ENCODE measurements around the gene HDGF. TPM values are rescaled to one million over a fixed set of nuclear protein-coding genes. Genes with fewer than 3 reads are reported as not detected.

HDGF gene
- total RNA-seq, 6 donors from 2014 or later, result 129 to 231 (median 182) TPM

GRCh38 chr1:156746728-156747631 is 4.5 kb downstream of the HDGF start:
- WGBS, 2 donors, result 0 to 7% methylated on average over 11 to 16 of the region's 29 CpGs
- no peaks in the 10 kb centered on the region for H3K27me3 ChIP-seq
- ATAC-seq (ENCODE audit: low FRiP score in 2 of 2) (peak; percentile 79 to 83), DNase-seq (peak; percentile 89 to 96)
- no peaks in the 10 kb centered on the region for H3K9me3 ChIP-seq
- H3K4me3 ChIP-seq, result peak overlapping the region; percentile 38 to 93 (median 64)
- peak; percentile 67 to 73 for TF ChIP-seq POLR2AphosphoS5 (IDR thresholded peaks at IDR 0.05)
- peak in 2 of 4 donors; percentile 30 to 42 for TF ChIP-seq POLR2A (IDR thresholded peaks at IDR 0.05)
- TF ChIP-seq EP300 (IDR thresholded peaks at IDR 0.05), result peak in 1 of 4 donors; percentile 23
- peak in 1 of 6 experiments; percentile 17 for TF ChIP-seq CTCF (IDR thresholded peaks at IDR 0.05)
- H3K36me3 ChIP-seq, result peaks cover 10 to 34% (median 27%) of the 10 kb centered on the region in 4 donors
- peak overlapping the region; percentile 96 to 99 (median 98) for H3K27ac ChIP-seq
- H3K4me1 ChIP-seq, result peaks cover 42 to 64% (median 54%) of the 10 kb centered on the region in 4 donors

- TF ChIP-seq CTCF (IDR thresholded peaks at IDR 0.05), result no peak
- no peak for TF ChIP-seq POLR2AphosphoS5 (IDR thresholded peaks at IDR 0.05)
- TF ChIP-seq EP300 (IDR thresholded peaks at IDR 0.05), result no peak
- no peak for TF ChIP-seq POLR2A (IDR thresholded peaks at IDR 0.05)
- Histone ChIP-seq H3K4me3 (peak overlapping the region in 3 of 4 donors; percentile 45 to 93 (median 84)), H3K27me3 (no peaks in the 10 kb centered on the region), H3K27ac (peak overlapping the region; percentile 96 to 99 (median 98)), H3K4me1 (peaks cover 46 to 70% (median 59%) of the 10 kb centered on the region in 4 donors), H3K9me3 (no peaks in the 10 kb centered on the region), H3K36me3 (peaks cover 10 to 35% (median 27%) of the 10 kb centered on the region in 4 donors)
- WGBS, 2 donors, result 55 to 69% methylated on average over 7 to 9 of the region's 9 CpGs
- ATAC-seq (ENCODE audit: low FRiP score in 2 of 2) (no peak), DNase-seq (no peak)
These were observed 5.1 kb downstream of the HDGF start for GRCh38 chr1:156746406-156746727.

GRCh38 chr1:156745881-156746280 is 5.6 kb downstream of the HDGF start:
- ATAC-seq (ENCODE audit: low FRiP score in 2 of 2) (no peak), DNase-seq (no peak)
- Histone ChIP-seq H3K27me3 (no peaks in the 10 kb centered on the region), H3K4me3 (peak overlapping the region in 1 of 4 donors; percentile 93), H3K27ac (peak overlapping the region; percentile 96 to 99 (median 98)), H3K36me3 (peaks cover 10 to 35% (median 27%) of the 10 kb centered on the region in 4 donors), H3K4me1 (peaks cover 47 to 72% (median 61%) of the 10 kb centered on the region in 4 donors), H3K9me3 (no peaks in the 10 kb centered on the region)
- no peak for TF ChIP-seq EP300 (IDR thresholded peaks at IDR 0.05)
- TF ChIP-seq CTCF (IDR thresholded peaks at IDR 0.05), result no peak
- TF ChIP-seq POLR2A (IDR thresholded peaks at IDR 0.05), result no peak
- TF ChIP-seq POLR2AphosphoS5 (IDR thresholded peaks at IDR 0.05), result no peak
- WGBS, 2 donors, result 53 to 71% methylated on average over 3 of the region's 3 CpGs

GRCh38 chr1:156744786-156745419 is 6.6 kb downstream of the HDGF start:
- Histone ChIP-seq H3K27ac (peak overlapping the region; percentile 10 to 99 (median 71)), H3K4me1 (peaks cover 53 to 77% (median 62%) of the 10 kb centered on the region in 4 donors), H3K36me3 (peaks cover 10 to 35% (median 27%) of the 10 kb centered on the region in 4 donors), H3K9me3 (no peaks in the 10 kb centered on the region), H3K4me3 (no peak overlapping the region), H3K27me3 (no peaks in the 10 kb centered on the region)
- WGBS, 2 donors, result 78 to 81% methylated on average over 14 of the region's 14 CpGs
- DNase-seq, result no peak
- no peak for ATAC-seq (ENCODE audit: low FRiP score in 2 of 2)
- TF ChIP-seq EP300 (IDR thresholded peaks at IDR 0.05) (no peak), CTCF (IDR thresholded peaks at IDR 0.05) (no peak), POLR2AphosphoS5 (IDR thresholded peaks at IDR 0.05) (no peak), POLR2A (IDR thresholded peaks at IDR 0.05) (no peak)

Measured in upper lobe of left lung (tissue), 6 donors.